ENCODE measurements around the gene GLI3.

DNA sequence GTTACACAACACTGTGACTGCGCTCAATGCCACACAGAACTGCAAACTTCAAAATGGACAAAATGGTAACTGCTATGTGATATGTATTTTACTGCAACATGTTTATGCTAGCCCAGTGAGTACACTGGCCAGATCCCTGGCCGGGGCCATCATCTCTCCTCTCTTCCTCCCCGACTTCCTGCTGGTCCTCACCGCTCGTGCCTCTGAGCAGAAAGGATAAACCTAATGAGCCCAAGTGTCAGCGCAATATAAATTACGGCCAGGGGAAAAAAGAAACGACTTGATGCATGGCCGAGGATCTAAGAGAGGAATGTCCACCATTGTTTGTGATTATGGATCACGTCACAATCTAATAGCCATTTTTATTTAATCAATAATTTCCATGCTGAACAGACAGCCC lies 225.2 kb downstream of the GLI3 start:
- TF ChIP-seq, protein P1, sequence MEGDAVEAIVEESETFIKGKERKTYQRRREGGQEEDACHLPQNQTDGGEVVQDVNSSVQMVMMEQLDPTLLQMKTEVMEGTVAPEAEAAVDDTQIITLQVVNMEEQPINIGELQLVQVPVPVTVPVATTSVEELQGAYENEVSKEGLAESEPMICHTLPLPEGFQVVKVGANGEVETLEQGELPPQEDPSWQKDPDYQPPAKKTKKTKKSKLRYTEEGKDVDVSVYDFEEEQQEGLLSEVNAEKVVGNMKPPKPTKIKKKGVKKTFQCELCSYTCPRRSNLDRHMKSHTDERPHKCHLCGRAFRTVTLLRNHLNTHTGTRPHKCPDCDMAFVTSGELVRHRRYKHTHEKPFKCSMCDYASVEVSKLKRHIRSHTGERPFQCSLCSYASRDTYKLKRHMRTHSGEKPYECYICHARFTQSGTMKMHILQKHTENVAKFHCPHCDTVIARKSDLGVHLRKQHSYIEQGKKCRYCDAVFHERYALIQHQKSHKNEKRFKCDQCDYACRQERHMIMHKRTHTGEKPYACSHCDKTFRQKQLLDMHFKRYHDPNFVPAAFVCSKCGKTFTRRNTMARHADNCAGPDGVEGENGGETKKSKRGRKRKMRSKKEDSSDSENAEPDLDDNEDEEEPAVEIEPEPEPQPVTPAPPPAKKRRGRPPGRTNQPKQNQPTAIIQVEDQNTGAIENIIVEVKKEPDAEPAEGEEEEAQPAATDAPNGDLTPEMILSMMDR (IDR thresholded peaks at IDR 0.05 in 8 of 11, conservative IDR thresholded peaks at IDR 0.05 in 3 of 11): no peak
- no peak for TF ChIP-seq POLR2A (IDR thresholded peaks at IDR 0.05)

All from spleen (tissue), 7 donors.